WTC11 (cell line): ENCODE data around the gene GAP43. TPM values are rescaled to one million over a fixed set of nuclear protein-coding genes. Genes with fewer than 3 reads are reported as not detected.

Experiments
- ATAC-seq: fragments of 200-7000 bp; cut with Tn5 transposase; 2 replicates; pipeline ENCODE4 v1.10.0; 2021; ENCODE audit warnings: mild to moderate bottlenecking, moderate library complexity
- CTCF ChIA-PET: fragments of 300-600 bp; sonication (Branson Sonifier 250); formaldehyde crosslinking; loops from one replicate; lab custom pipeline; 2021; ENCODE audit warnings: antibody characterized with exemption; lab: Charles Lee
- POLR2A ChIA-PET: fragments of 350-600 bp; sonication (Branson Sonifier 250); formaldehyde crosslinking; loops from one replicate; lab custom pipeline; 2021; ENCODE audit warnings: antibody characterized with exemption; lab: Charles Lee
- DNase-seq: peaks from one replicate; pipeline ENCODE4 v3.0.0; 2021; ENCODE audit warnings: low spot score
- H3K27ac Mint-ChIP-seq: 2 replicates; pipeline ENCODE4 v1.8.0; 2021; ENCODE audit warnings: mixed read lengths
- H3K27me3 Mint-ChIP-seq: 2 replicates; pipeline ENCODE4 v1.8.0; 2021; ENCODE audit warnings: low read depth, mild to moderate bottlenecking, moderate library complexity, mixed read lengths
- H3K36me3 Mint-ChIP-seq: 2 replicates; pipeline ENCODE4 v1.8.0; 2021; ENCODE audit warnings: mixed read lengths
- H3K4me1 Mint-ChIP-seq: 2 replicates; pipeline ENCODE4 v1.8.0; 2022; ENCODE audit warnings: mixed read lengths
- H3K4me3 Mint-ChIP-seq: 2 replicates; pipeline ENCODE4 v1.8.0; 2021; ENCODE audit warnings: mild to moderate bottlenecking, moderate library complexity, mixed read lengths
- H3K9me3 Mint-ChIP-seq: 2 replicates; pipeline ENCODE4 v1.8.0; 2021; ENCODE audit warnings: mixed read lengths
- NFE2L1 ChIP-seq: sonication (generic); formaldehyde crosslinking; IDR thresholded peaks from 2 replicates; pipeline ENCODE4 v1.8.1; 2023; ENCODE audit warnings: missing genetic modification reagents
- NFYB ChIP-seq: sonication (generic); formaldehyde crosslinking; conservative IDR thresholded peaks from 2 replicates; pipeline ENCODE4 v1.8.0; 2022; ENCODE audit warnings: low read depth, missing genetic modification reagents
- PRRX2 ChIP-seq: fragments of 250-450 bp; sonication (Bioruptor Pico); IDR thresholded peaks from 2 replicates; pipeline ENCODE4 v1.8.0; 2021; ENCODE audit warnings: mild to moderate bottlenecking
- RELA ChIP-seq: sonication (generic); formaldehyde crosslinking; IDR thresholded peaks from 2 replicates; pipeline ENCODE4 v1.8.1; 2022; ENCODE audit warnings: missing genetic modification reagents, mild to moderate bottlenecking, borderline replicate concordance
- TCF7 ChIP-seq: sonication (generic); formaldehyde crosslinking; IDR thresholded peaks from 2 replicates; pipeline ENCODE4 v1.8.0; 2022; ENCODE audit warnings: mild to moderate bottlenecking, low read depth, missing genetic modification reagents, moderate library complexity
- ZNF416 ChIP-seq: fragments of 250-450 bp; sonication (Bioruptor Pico); IDR thresholded peaks from 2 replicates; pipeline ENCODE4 v1.9.0; 2021; ENCODE audit warnings: mild to moderate bottlenecking, inconsistent platforms
- total RNA-seq: library from RNA; stranded (reverse); gene quantifications from 3 replicates; pipeline ENCODE4 v1.2.3, GENCODE V29; 2021
- TF ChIP-seq, protein P1 (sequence below): sonication (generic); formaldehyde crosslinking; IDR thresholded peaks from 2 replicates; pipeline ENCODE4 v1.8.0; 2023; ENCODE audit warnings: missing genetic modification reagents
- TF ChIP-seq, protein P2 (sequence below): fragments of 250-450 bp; sonication (Bioruptor Pico); IDR thresholded peaks from 2 replicates; pipeline ENCODE4 v2.1.2; 2022; ENCODE audit warnings: mild to moderate bottlenecking, moderate library complexity
- TF ChIP-seq, protein P3 (sequence below): sonication (generic); formaldehyde crosslinking; IDR thresholded peaks from 2 replicates; pipeline ENCODE4 v1.8.0; 2023; ENCODE audit warnings: mild to moderate bottlenecking, missing genetic modification reagents
- TF ChIP-seq, protein P4 (sequence below): sonication (generic); formaldehyde crosslinking; IDR thresholded peaks from 2 replicates; pipeline ENCODE4 v1.8.0; 2022; ENCODE audit warnings: mild to moderate bottlenecking, missing genetic modification reagents
- TF ChIP-seq, protein P5 (sequence below): fragments of 200-600 bp; IDR thresholded peaks from 2 replicates; pipeline ENCODE4 v1.8.0; 2022; ENCODE audit warnings: antibody characterized with exemption
- TF ChIP-seq, protein P6 (sequence below): sonication (generic); formaldehyde crosslinking; IDR thresholded peaks from 2 replicates; pipeline ENCODE4 v1.8.1; 2022; ENCODE audit warnings: low read depth, mild to moderate bottlenecking, moderate library complexity, missing genetic modification reagents, borderline replicate concordance
- TF ChIP-seq, protein P7 (sequence below): sonication (generic); formaldehyde crosslinking; IDR thresholded peaks from 2 replicates; pipeline ENCODE4 v1.8.1; 2023; ENCODE audit warnings: mild to moderate bottlenecking, missing genetic modification reagents, moderate library complexity
- TF ChIP-seq, protein P8 (sequence below): sonication (generic); formaldehyde crosslinking; IDR thresholded peaks from 2 replicates; pipeline ENCODE4 v1.8.0; 2022; ENCODE audit warnings: mild to moderate bottlenecking, missing genetic modification reagents

Gene GAP43
- total RNA-seq, 1 experiment from 2014 or later, result 19.9 TPM

DNA sequence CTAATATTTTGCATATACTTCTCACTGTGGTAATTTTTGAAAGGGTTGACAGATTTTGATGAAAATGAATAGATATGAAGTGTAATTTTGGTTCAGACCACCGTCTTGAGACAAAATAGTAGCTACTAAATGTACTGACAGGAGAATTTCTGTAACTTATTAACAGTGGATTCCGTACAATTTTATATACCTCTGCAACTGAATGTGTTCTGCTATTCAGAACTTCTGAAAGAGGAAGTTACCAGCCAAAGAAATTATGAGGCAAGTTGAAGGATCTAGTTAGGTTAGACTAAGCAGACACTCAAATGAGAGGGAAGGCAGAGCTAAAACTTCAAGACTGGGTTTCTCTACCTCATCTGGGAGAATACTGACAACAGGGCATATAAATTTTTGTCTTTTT is 29.4 kb downstream of the GAP43 start (continued):
- TF ChIP-seq, protein P1, sequence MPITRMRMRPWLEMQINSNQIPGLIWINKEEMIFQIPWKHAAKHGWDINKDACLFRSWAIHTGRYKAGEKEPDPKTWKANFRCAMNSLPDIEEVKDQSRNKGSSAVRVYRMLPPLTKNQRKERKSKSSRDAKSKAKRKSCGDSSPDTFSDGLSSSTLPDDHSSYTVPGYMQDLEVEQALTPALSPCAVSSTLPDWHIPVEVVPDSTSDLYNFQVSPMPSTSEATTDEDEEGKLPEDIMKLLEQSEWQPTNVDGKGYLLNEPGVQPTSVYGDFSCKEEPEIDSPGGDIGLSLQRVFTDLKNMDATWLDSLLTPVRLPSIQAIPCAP (CRISPR knock-in tag), result no peak
- TF ChIP-seq RELA (CRISPR knock-in tag), result no peak
- no peak for TF ChIP-seq NFYB (CRISPR knock-in tag)
- no peak for TF ChIP-seq ZNF416

DNA sequence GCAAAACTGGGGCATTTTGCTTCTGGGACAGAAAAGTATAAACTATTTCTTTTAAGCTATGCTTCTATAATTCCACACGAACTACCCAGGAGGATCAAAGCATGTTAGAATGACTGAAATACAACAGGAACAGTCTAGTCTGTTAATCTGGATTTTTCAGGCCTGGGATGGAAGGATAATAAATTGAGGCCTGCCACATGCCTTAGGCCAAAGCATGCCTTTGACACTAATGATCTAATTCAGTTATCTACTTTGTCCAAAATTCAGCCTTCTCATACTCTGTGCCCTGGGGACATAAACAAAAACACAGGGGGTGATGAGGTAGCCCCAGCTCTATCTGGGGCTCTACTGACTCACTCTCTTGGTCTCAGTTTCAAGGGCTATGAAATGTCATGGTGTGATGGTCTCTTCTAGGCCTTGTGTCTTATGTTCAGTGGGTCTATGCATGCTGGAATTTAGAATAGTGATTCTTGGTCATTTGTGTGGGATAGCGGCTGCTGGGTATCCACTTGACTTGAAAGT is 32.5 kb downstream of the GAP43 start:
- ChIA-PET POLR2A (no interaction called here), CTCF (no interaction called here)
- ATAC-seq, result no peak
- Mint-ChIP-seq H3K27ac (no peak overlapping the region), H3K4me3 (no peak overlapping the region), H3K27me3 (no peaks in the 10 kb centered on the region), H3K36me3 (no peaks in the 10 kb centered on the region), H3K9me3 (no peaks in the 10 kb centered on the region), H3K4me1 (peaks cover 39% of the 10 kb centered on the region)
- no peak for DNase-seq
- TF ChIP-seq NFE2L1 (CRISPR knock-in tag), result no peak
- TF ChIP-seq TCF7 (CRISPR knock-in tag), result no peak
- TF ChIP-seq, protein P2, sequence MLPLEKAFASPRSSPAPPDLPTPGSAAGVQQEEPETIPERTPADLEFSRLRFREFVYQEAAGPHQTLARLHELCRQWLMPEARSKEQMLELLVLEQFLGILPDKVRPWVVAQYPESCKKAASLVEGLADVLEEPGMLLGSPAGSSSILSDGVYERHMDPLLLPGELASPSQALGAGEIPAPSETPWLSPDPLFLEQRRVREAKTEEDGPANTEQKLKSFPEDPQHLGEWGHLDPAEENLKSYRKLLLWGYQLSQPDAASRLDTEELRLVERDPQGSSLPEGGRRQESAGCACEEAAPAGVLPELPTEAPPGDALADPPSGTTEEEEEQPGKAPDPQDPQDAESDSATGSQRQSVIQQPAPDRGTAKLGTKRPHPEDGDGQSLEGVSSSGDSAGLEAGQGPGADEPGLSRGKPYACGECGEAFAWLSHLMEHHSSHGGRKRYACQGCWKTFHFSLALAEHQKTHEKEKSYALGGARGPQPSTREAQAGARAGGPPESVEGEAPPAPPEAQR (CRISPR knock-in tag), result no peak
- TF ChIP-seq, protein P3, sequence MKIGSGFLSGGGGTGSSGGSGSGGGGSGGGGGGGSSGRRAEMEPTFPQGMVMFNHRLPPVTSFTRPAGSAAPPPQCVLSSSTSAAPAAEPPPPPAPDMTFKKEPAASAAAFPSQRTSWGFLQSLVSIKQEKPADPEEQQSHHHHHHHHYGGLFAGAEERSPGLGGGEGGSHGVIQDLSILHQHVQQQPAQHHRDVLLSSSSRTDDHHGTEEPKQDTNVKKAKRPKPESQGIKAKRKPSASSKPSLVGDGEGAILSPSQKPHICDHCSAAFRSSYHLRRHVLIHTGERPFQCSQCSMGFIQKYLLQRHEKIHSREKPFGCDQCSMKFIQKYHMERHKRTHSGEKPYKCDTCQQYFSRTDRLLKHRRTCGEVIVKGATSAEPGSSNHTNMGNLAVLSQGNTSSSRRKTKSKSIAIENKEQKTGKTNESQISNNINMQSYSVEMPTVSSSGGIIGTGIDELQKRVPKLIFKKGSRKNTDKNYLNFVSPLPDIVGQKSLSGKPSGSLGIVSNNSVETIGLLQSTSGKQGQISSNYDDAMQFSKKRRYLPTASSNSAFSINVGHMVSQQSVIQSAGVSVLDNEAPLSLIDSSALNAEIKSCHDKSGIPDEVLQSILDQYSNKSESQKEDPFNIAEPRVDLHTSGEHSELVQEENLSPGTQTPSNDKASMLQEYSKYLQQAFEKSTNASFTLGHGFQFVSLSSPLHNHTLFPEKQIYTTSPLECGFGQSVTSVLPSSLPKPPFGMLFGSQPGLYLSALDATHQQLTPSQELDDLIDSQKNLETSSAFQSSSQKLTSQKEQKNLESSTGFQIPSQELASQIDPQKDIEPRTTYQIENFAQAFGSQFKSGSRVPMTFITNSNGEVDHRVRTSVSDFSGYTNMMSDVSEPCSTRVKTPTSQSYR (CRISPR knock-in tag), result no peak
- TF ChIP-seq, protein P4, sequence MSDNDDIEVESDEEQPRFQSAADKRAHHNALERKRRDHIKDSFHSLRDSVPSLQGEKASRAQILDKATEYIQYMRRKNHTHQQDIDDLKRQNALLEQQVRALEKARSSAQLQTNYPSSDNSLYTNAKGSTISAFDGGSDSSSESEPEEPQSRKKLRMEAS (CRISPR knock-in tag), result no peak
- no peak for TF ChIP-seq RELA (CRISPR knock-in tag)
- TF ChIP-seq NFYB (CRISPR knock-in tag), result no peak
- TF ChIP-seq, protein P5, sequence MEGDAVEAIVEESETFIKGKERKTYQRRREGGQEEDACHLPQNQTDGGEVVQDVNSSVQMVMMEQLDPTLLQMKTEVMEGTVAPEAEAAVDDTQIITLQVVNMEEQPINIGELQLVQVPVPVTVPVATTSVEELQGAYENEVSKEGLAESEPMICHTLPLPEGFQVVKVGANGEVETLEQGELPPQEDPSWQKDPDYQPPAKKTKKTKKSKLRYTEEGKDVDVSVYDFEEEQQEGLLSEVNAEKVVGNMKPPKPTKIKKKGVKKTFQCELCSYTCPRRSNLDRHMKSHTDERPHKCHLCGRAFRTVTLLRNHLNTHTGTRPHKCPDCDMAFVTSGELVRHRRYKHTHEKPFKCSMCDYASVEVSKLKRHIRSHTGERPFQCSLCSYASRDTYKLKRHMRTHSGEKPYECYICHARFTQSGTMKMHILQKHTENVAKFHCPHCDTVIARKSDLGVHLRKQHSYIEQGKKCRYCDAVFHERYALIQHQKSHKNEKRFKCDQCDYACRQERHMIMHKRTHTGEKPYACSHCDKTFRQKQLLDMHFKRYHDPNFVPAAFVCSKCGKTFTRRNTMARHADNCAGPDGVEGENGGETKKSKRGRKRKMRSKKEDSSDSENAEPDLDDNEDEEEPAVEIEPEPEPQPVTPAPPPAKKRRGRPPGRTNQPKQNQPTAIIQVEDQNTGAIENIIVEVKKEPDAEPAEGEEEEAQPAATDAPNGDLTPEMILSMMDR, result no peak
- no peak for TF ChIP-seq PRRX2 (CRISPR knock-in tag)
- TF ChIP-seq, protein P6, sequence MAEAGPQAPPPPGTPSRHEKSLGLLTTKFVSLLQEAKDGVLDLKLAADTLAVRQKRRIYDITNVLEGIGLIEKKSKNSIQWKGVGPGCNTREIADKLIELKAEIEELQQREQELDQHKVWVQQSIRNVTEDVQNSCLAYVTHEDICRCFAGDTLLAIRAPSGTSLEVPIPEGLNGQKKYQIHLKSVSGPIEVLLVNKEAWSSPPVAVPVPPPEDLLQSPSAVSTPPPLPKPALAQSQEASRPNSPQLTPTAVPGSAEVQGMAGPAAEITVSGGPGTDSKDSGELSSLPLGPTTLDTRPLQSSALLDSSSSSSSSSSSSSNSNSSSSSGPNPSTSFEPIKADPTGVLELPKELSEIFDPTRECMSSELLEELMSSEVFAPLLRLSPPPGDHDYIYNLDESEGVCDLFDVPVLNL (CRISPR knock-in tag), result no peak
- TF ChIP-seq, protein P7, sequence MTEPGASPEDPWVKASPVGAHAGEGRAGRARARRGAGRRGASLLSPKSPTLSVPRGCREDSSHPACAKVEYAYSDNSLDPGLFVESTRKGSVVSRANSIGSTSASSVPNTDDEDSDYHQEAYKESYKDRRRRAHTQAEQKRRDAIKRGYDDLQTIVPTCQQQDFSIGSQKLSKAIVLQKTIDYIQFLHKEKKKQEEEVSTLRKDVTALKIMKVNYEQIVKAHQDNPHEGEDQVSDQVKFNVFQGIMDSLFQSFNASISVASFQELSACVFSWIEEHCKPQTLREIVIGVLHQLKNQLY (CRISPR knock-in tag), result no peak
- TF ChIP-seq, protein P8, sequence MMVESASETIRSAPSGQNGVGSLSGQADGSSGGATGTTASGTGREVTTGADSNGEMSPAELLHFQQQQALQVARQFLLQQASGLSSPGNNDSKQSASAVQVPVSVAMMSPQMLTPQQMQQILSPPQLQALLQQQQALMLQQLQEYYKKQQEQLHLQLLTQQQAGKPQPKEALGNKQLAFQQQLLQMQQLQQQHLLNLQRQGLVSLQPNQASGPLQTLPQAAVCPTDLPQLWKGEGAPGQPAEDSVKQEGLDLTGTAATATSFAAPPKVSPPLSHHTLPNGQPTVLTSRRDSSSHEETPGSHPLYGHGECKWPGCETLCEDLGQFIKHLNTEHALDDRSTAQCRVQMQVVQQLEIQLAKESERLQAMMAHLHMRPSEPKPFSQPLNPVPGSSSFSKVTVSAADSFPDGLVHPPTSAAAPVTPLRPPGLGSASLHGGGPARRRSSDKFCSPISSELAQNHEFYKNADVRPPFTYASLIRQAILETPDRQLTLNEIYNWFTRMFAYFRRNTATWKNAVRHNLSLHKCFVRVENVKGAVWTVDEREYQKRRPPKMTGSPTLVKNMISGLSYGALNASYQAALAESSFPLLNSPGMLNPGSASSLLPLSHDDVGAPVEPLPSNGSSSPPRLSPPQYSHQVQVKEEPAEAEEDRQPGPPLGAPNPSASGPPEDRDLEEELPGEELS, result no peak
